NCI-H2196 treated with DMSO at 0.1 percent for 48 hours (cell line): ENCODE measurements around the gene NRN1L.
"Not testable (repeated sequence)": the region's sequence is repeated elsewhere in the genome, so short reads cannot be mapped to it uniquely, and the experiment has no call there.

Source experiments
- DNase-seq: peaks from one replicate; lab custom pipeline; 2025; ENCODE audit not compliant: unreplicated experiment; lab: John Stamatoyannopoulos, UW

Gene NRN1L

GRCh38 chr16:67882374-67883145 lies 2.1 kb upstream of the NRN1L start:
- DNase-seq: peak; percentile 44

- DNase-seq: no peak
Measured at GRCh38 chr16:67883146-67883871, 1.4 kb upstream of the NRN1L start.

- DNase-seq: no peak
Measured at GRCh38 chr16:67883872-67884261, 818 bp upstream of the NRN1L start.

GRCh38 chr16:67885545-67885944 lies 860 bp downstream of the NRN1L start:
- no peak for DNase-seq

GRCh38 chr16:67885976-67886375 lies 1.3 kb downstream of the NRN1L start:
- DNase-seq: no peak

GRCh38 chr16:67886387-67886786 lies 1.7 kb downstream of the NRN1L start:
- DNase-seq: no peak

- no peak for DNase-seq
Measured at GRCh38 chr16:67888331-67888730, 3.6 kb downstream of the NRN1L start.

GRCh38 chr16:67892375-67892774 lies 7.7 kb downstream of the NRN1L start:
- DNase-seq: no peak

GRCh38 chr16:67892899-67893742 lies 8.4 kb downstream of the NRN1L start, which contains the start of gene PSKH1:
TSS of gene PSKH1 (plus strand) at chr16:67893254. CDS start at chr16:67908750, 15,496 bp downstream.
- DNase-seq: peak; percentile 66

- DNase-seq: no peak
Measured at GRCh38 chr16:67893743-67894399, 9.2 kb downstream of the NRN1L start.

- no peak for DNase-seq
Measured at GRCh38 chr16:67897231-67897630, 12.5 kb downstream of the NRN1L start.

- no peak for DNase-seq
Measured at GRCh38 chr16:67901734-67902133, 17.0 kb downstream of the NRN1L start.

- DNase-seq: no peak
Measured at GRCh38 chr16:67902831-67903230, 18.1 kb downstream of the NRN1L start.

- DNase-seq: no peak
Measured at GRCh38 chr16:67907397-67908180, 22.9 kb downstream of the NRN1L start.

- DNase-seq: no peak
Measured at GRCh38 chr16:67909056-67909742, 24.5 kb downstream of the NRN1L start.

- DNase-seq: peak; percentile 17
Measured at GRCh38 chr16:67910158-67910557, 25.5 kb downstream of the NRN1L start.

GRCh38 chr16:67914758-67915495 lies 30.2 kb downstream of the NRN1L start:
- DNase-seq: no peak

GRCh38 chr16:67915496-67915769 lies 30.7 kb downstream of the NRN1L start:
- DNase-seq: not testable (repeated sequence)
